Measurements from ENCODE around the gene TOR4A. TPM values are rescaled to one million over a fixed set of nuclear protein-coding genes. Genes with fewer than 3 reads are reported as not detected.

Gene TOR4A
- total and polyA plus RNA-seq, 2 experiments from 2014 or later = 4.1 to 29.6 TPM

DNA sequence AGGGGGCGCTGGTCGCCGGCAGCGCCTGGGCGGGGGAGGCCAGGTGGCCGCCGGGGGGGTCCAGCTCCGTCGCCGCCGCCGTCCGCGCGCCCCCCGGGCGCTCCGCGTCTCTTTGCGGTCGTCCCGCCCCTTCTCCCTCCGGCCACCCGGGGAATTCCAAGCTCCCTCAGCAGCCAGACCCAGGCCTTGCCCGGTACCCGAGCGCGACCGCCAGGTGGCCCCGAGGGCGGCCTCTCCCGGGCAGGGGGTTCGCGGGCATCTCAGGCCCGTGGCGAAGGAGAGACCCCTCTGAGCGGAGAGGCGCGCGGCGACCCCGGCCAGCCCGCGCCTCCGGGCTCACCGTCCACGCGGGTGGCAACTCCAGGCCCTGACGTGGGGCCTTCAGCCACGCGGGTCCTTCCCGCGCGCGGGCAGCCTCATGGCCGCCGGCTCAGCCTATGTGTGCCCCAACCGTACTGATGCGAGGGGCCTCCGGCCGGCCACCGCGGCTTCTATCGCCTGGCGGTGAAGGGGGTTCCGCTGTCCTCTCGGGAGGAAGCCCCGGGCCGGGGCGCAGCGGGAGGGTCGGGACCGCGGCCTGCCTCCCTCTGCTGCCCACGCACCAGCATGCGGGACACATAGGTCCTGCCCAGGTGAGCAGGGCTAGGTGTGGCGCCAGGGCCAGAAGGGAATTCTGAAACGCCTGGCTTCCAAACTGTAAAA is 25.1 kb downstream of the TOR4A start:
- TF ChIP-seq EZH2phosphoT487 (IDR thresholded peaks at IDR 0.05; ENCODE audit: insufficient read depth, low read depth) (no peak), EZH2 (IDR thresholded peaks at IDR 0.05; ENCODE audit: insufficient read depth, poor library complexity, severe bottlenecking) (no peak)
- DNase-seq = peak; percentile 75
- Histone ChIP-seq H3K9me3 (ENCODE audit: low read depth) (no peaks in the 10 kb centered on the region), H3F3A (ENCODE audit: insufficient read depth) (no peaks in the 10 kb centered on the region), H3K4me1 (ENCODE audit: insufficient read depth) (no peaks in the 10 kb centered on the region), H2AFZ (peak overlapping the region; percentile 39), H3K36me3 (ENCODE audit: low read depth) (no peaks in the 10 kb centered on the region), H3K9me2 (ENCODE audit: insufficient read depth) (no peaks in the 10 kb centered on the region), H3K4me2 (ENCODE audit: unreplicated experiment) (peak overlapping the region; percentile 68), H3K27me3 (replicated peaks; ENCODE audit: insufficient read depth) (peaks cover 32% of the 10 kb centered on the region), H3K4me3 (peak overlapping the region; percentile 44), H4K20me1 (ENCODE audit: insufficient read depth) (no peaks in the 10 kb centered on the region), H3K79me2 (ENCODE audit: insufficient read depth) (no peaks in the 10 kb centered on the region), H3K27ac (no peak overlapping the region), H3K9ac (peak overlapping the region; percentile 36; the same call in 1 of the 2 replicates)
- WGBS, 2 experiments (ENCODE audit: low coverage in 1 of 2, low lambda C conversion rate in 2 of 2, missing lambda C conversion rate in 2 of 2) = 6% methylated on average over 38 to 57 of the region's 78 CpGs
- in situ Hi-C loops (cut with MboI) = no loop called here

DNA sequence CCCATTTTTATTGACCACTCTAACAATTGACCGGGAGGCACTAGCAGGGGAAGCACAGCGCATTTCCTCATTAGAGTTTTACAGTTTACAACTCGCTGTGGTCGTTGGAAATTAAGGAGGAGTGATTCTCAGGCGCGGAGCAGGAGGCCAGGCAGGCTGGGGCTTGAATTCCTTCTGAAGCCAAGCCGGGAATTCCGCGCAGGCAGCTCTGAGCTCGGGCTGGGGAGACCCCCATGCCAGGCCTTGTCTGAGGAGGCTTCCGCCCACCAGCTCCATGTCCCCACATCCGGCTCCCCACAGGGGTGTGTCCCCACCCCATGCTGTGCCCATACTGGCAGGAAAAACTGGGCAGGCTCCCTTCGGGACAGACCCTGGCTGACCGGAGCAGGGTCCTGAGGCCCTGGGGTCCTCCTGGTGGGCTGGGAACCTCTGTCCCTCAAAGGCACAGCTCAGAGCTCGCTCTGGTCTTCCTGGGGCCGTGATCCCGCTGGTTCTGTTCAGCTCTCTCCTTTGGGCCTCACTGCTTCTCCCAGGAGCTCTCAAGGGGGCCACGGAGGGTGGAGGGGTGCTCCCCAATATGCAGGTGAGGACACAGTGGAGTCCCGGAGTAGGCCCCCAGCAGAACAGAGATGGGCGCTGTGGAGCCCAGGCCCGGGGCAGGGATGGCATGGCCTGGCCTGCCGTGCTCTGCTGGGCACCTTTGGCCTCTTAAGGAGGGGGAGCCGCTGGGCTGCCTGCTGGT is 25.8 kb downstream of the TOR4A start:
- no peaks in the 10 kb centered on the region for H3K79me2 ChIP-seq (ENCODE audit: insufficient read depth)
- DNase-seq = no peak
- 51 to 52% methylated on average over 23 of the region's 23 CpGs for WGBS, 2 experiments (ENCODE audit: low coverage in 1 of 2, low lambda C conversion rate in 2 of 2, missing lambda C conversion rate in 2 of 2)
- H3K27me3 ChIP-seq (replicated peaks; ENCODE audit: insufficient read depth) = peaks cover 26% of the 10 kb centered on the region
- TF ChIP-seq EZH2phosphoT487 (IDR thresholded peaks at IDR 0.05; ENCODE audit: insufficient read depth, low read depth) (no peak), EZH2 (IDR thresholded peaks at IDR 0.05; ENCODE audit: insufficient read depth, poor library complexity, severe bottlenecking) (no peak)
- no peaks in the 10 kb centered on the region for H4K20me1 ChIP-seq (ENCODE audit: insufficient read depth)
- H3K9me2 ChIP-seq (ENCODE audit: insufficient read depth) = no peaks in the 10 kb centered on the region
- H3K36me3 ChIP-seq (ENCODE audit: low read depth) = no peaks in the 10 kb centered on the region
- H3K9me3 ChIP-seq (ENCODE audit: low read depth) = no peaks in the 10 kb centered on the region
- H3K4me1 ChIP-seq (ENCODE audit: insufficient read depth) = no peaks in the 10 kb centered on the region
- H3F3A ChIP-seq (ENCODE audit: insufficient read depth) = no peaks in the 10 kb centered on the region
- in situ Hi-C loops (cut with MboI) = no loop called here
- H3K4me2 ChIP-seq (ENCODE audit: unreplicated experiment) = no peak overlapping the region
- H2AFZ ChIP-seq = peak overlapping the region; percentile 39
- H3K27ac ChIP-seq = no peak overlapping the region
- H3K4me3 ChIP-seq = no peak overlapping the region
- no peak overlapping the region for H3K9ac ChIP-seq

DNA sequence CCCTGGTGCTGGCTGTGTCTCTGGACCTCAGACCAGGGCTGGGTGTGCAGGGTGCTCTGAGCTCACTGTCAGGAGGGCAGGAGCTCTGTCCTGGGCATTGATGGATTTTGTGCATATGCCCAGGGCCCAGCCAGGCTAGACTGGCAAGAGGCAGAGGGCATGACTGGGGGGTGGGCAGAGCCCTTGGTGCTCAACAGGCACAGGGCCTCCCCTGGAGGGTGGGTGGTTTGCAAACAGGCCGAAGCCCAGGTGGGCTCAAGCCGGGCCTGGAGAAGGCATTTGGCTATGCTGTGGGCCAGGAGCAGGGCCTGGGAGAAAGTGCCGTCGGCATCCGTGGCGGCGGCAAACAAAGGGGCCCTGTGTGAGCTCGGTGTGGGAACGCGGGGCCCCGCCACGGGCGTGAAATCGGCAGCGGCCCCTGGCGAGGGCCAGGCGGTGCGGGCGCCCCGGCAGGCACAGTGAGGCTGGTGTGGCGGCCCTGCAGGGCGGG is 26.4 kb downstream of the TOR4A start:
- Histone ChIP-seq H2AFZ (no peak overlapping the region), H4K20me1 (ENCODE audit: insufficient read depth) (no peaks in the 10 kb centered on the region), H3F3A (ENCODE audit: insufficient read depth) (no peaks in the 10 kb centered on the region), H3K4me2 (ENCODE audit: unreplicated experiment) (no peak overlapping the region), H3K4me1 (ENCODE audit: insufficient read depth) (no peaks in the 10 kb centered on the region), H3K9ac (no peak overlapping the region), H3K36me3 (ENCODE audit: low read depth) (no peaks in the 10 kb centered on the region), H3K27me3 (replicated peaks; ENCODE audit: insufficient read depth) (peaks cover 21% of the 10 kb centered on the region), H3K9me2 (ENCODE audit: insufficient read depth) (no peaks in the 10 kb centered on the region), H3K27ac (no peak overlapping the region), H3K79me2 (ENCODE audit: insufficient read depth) (no peaks in the 10 kb centered on the region), H3K9me3 (ENCODE audit: low read depth) (no peaks in the 10 kb centered on the region), H3K4me3 (no peak overlapping the region)
- no peak for TF ChIP-seq EZH2 (IDR thresholded peaks at IDR 0.05; ENCODE audit: insufficient read depth, poor library complexity, severe bottlenecking)
- no peak for TF ChIP-seq EZH2phosphoT487 (IDR thresholded peaks at IDR 0.05; ENCODE audit: insufficient read depth, low read depth)
- in situ Hi-C loops (cut with MboI) = no loop called here
- no peak for DNase-seq
- WGBS, 2 experiments (ENCODE audit: low coverage in 1 of 2, low lambda C conversion rate in 2 of 2, missing lambda C conversion rate in 2 of 2) = 88 to 90% methylated on average over 11 to 22 of the region's 22 CpGs

- no peak for DNase-seq
- no peak overlapping the region for H3K27ac ChIP-seq
- peaks cover 15% of the 10 kb centered on the region for H3K27me3 ChIP-seq (replicated peaks; ENCODE audit: insufficient read depth)
- no peak overlapping the region for H2AFZ ChIP-seq
- no peak for TF ChIP-seq EZH2 (IDR thresholded peaks at IDR 0.05; ENCODE audit: insufficient read depth, poor library complexity, severe bottlenecking)
- no peak for TF ChIP-seq EZH2phosphoT487 (IDR thresholded peaks at IDR 0.05; ENCODE audit: insufficient read depth, low read depth)
- no peaks in the 10 kb centered on the region for H3K79me2 ChIP-seq (ENCODE audit: insufficient read depth)
- H3K9ac ChIP-seq = no peak overlapping the region
- H3K4me3 ChIP-seq = no peak overlapping the region
- no peaks in the 10 kb centered on the region for H3F3A ChIP-seq (ENCODE audit: insufficient read depth)
- in situ Hi-C loops (cut with MboI) = no loop called here
- no peaks in the 10 kb centered on the region for H3K9me3 ChIP-seq (ENCODE audit: low read depth)
- H3K4me1 ChIP-seq (ENCODE audit: insufficient read depth) = no peaks in the 10 kb centered on the region
- H3K4me2 ChIP-seq (ENCODE audit: unreplicated experiment) = no peak overlapping the region
- no peaks in the 10 kb centered on the region for H3K36me3 ChIP-seq (ENCODE audit: low read depth)
- no peaks in the 10 kb centered on the region for H3K9me2 ChIP-seq (ENCODE audit: insufficient read depth)
- H4K20me1 ChIP-seq (ENCODE audit: insufficient read depth) = no peaks in the 10 kb centered on the region
- 34 to 35% methylated on average over 13 to 14 of the region's 16 CpGs for WGBS, 2 experiments (ENCODE audit: low coverage in 1 of 2, low lambda C conversion rate in 2 of 2, missing lambda C conversion rate in 2 of 2)
These were observed 27.0 kb downstream of the TOR4A start for GRCh38 chr9:137304383-137305059.
